HG03469 (cell line): Measurements from ENCODE around the gene ZFR2.
A peak's percentile ranks its signal among the peaks of the same experiment; 100 is the strongest.
"Not testable (repeated sequence)": the region's sequence is repeated elsewhere in the genome, so short reads cannot be mapped to it uniquely, and the experiment has no call there.

ENCODE experiments used
- ATAC-seq: cut with Tn5 transposase; IDR thresholded peaks from one replicate; pipeline ENCODE4 v1.9.1; 2021; ENCODE audit warnings: mild to moderate bottlenecking, moderate library complexity, moderate number of reproducible peaks; ENCODE audit not compliant: unreplicated experiment

ZFR2 gene

DNA sequence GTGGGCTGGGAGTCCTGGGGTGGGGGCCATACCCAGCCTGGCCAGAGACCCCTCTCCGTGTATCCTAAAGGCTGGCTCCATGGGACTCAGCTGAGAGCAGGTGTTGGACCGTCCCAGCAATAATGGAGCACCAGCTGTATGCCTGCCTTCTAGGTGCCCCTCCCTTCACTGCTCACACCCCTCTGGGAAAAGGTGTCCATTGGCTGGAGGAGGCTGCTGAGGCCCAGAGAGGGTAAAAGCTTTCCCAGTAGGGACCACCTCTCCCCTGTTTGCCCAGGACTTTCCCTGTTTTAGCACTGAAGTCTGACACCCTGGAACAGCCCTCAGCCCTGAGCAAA is 93.5 kb downstream of the ZFR2 start:
- no peak for ATAC-seq

GRCh38 chr19:3774621-3775373 is 94.0 kb downstream of the ZFR2 start:
- no peak for ATAC-seq

GRCh38 chr19:3773814-3774515 is 94.9 kb downstream of the ZFR2 start:
- no peak for ATAC-seq

DNA sequence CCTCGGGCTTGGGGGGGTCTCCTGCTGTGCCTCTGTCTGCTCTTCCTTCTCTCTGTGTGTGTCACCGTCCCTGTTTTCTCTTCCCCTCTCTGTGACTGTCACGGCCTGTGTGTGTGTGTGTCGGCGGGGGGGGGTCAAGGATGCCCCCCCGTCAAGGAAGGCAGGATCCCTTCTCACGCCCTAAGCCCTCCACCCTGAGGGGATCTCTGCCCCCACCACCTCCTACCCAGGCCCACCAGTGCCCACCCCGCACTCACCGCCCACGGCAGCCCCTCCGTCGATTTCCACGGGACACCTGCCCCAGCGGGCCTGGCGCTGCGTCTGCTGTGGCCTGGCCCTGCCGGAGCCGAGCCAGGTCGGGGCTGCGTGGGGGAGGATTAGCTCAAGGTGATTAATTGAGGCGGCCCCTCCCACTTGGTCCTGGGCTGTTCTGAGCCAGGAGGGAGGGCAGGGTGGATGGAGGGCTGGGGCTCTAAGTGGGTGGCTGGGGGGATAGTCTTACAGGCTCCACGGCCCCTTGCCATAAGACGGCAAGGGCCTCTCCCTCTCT is 96.9 kb downstream of the ZFR2 start, which contains the start of gene RAX2:
TSS of gene RAX2 (minus strand) at position 323 of the 550 bp plus-strand sequence. CDS start 486 bp downstream, outside the sequence.
- no peak for ATAC-seq

DNA sequence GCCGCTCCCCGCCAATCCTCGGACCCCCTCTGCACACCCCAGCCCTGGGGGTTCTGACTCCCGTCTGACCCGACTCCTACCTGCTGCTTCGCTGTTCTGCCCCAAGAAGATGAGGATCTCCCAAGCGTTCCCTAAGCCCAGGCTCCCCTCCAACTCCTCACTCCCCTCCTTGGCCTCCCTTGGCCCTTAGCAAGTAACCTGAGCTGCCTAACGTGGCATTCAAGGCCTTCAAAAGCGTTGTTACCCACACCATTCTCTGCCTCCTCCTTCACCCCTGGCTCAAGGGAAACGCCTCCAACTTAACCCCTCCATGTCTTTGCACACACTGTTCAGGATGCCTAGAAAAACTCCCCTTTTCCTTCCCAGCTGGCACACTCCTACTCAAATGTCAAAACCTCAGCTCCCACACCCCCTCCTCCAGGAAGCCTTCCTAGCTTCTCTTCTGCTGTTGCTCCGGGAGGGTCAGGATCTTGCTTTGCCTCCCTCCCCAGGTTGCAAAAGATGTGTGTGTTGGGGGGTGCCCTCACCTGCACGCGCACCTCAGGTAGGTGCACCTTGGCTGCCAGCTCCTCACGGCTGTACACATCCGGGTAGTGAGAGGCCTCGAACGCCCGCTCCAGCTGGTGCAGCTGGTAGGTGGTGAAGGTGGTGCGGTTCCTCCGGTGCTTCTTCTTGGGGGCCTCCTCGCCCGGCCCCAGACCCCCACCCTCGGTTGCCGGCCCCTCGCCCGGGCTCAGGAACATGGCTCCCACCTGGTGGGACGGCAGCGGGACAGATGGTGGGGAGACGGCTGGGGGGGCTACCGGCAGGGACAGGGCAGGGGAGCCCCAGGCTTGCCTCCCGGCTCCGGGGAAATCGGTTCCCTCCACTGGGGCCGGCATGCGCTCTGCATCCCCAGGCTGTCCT is 97.6 kb downstream of the ZFR2 start:
- ATAC-seq: no peak

GRCh38 chr19:3770136-3770999 is 98.5 kb downstream of the ZFR2 start:
- no peak for ATAC-seq

GRCh38 chr19:3769494-3769893 is 99.3 kb downstream of the ZFR2 start:
- ATAC-seq: no peak

DNA sequence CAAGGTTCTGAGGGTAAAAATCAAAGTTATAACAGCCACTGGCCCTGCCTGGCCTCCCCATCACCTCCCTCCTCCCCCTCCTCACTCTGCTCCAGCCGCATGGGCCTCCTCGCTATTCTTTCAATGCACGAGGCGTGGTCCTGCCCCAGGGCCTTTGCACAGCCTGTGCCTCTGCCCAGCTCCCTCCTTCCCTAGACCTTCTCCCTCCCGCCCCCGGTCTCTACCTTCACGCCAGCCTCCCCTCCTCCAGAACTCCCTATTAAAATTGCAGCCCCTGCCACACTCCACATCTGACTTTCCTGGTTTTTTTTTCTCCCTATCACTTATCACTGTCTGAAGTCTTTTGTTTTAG is 100.1 kb downstream of the ZFR2 start:
- no peak for ATAC-seq

GRCh38 chr19:3768015-3768747 is 100.7 kb downstream of the ZFR2 start:
- no peak for ATAC-seq

GRCh38 chr19:3767050-3767449 is 101.8 kb downstream of the ZFR2 start:
- no peak for ATAC-seq

- ATAC-seq: no peak
Measured at GRCh38 chr19:3766520-3766919, 102.3 kb downstream of the ZFR2 start.

DNA sequence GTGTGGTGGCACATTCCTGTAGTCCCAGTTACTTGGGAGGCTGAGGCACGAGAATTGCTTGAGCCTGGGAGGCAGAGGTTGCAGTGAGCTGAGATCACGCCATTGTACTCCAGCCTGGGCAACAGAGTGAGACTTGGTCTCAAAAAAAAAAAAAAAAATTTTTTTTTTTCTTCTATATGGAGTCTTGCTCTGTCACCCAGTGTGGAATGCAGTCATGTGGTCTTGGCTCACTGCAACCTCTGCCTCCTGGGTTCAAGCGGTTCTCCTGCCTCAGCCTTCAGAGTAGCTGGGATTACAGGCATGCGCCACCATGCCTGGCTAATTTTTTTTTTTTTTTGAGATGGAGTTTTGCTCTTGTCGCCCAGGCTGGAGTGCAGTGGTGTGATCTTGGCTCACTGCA is 103.1 kb downstream of the ZFR2 start:
- not testable (repeated sequence) for ATAC-seq

DNA sequence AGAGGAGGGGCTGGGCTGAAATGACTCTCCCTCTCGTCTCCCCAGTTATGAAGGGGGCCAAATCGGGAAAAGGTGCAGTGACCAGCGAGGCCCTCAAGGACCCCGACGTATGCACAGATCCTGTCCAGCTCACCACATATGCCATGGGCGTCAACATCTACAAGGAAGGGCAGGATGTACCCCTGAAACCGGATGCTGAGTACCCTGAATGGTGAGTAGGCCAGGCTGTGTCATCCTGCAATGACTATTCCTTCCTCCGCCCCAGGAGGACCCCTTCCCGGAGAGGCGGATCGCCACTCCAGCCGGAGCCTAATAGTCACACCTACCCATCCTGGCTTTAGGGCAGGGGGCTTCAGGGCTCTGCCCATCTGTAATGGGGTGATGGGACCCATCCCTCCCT is 103.7 kb downstream of the ZFR2 start:
- ATAC-seq: no peak

GRCh38 chr19:3762501-3763459 is 106.1 kb downstream of the ZFR2 start, which contains the start of gene MRPL54:
MRPL54 (plus strand) TSS chr19:3762682; CDS start chr19:3762701, 19 bp downstream.
- ATAC-seq: peak; percentile 56

DNA sequence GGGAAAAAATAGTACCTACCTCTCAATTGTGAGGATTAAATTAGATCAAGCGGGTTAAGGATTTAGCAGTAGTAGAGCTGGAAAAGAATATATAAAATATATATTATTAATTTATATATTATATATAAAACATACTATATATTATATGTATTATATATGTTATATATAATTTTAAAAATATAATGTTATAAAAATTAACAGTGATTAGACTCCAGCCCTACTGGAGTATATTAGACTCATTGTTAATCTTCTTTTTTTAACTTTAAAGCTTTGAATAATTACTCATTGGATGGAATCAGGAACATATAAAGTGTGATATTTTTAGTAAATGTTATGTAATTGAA is 106.7 kb downstream of the ZFR2 start:
- no peak for ATAC-seq

- no peak for ATAC-seq
Measured at GRCh38 chr19:3761382-3762129, 107.3 kb downstream of the ZFR2 start, which contains the start of gene APBA3. APBA3 (minus strand) TSS chr19:3761692; CDS start chr19:3760264, 1,428 bp downstream.

GRCh38 chr19:3760871-3761361 is 107.9 kb downstream of the ZFR2 start:
- no peak for ATAC-seq
